HFFc6 (cell line): Measurements from ENCODE around the gene SLC66A2. TPM values are rescaled to one million over a fixed set of nuclear protein-coding genes. Genes with fewer than 3 reads are reported as not detected.

Experiments
- DNase-seq: peaks from one replicate; pipeline ENCODE4 v3.0.0-alpha.2; 2018
- H3K27ac Mint-ChIP-seq: 2 replicates; pipeline ENCODE4 v1.8.0; 2020; ENCODE audit warnings: mild to moderate bottlenecking, mixed read lengths
- H3K27me3 Mint-ChIP-seq: 2 replicates; pipeline ENCODE4 v1.8.0; 2021; ENCODE audit warnings: mild to moderate bottlenecking, moderate library complexity, mixed read lengths; ENCODE audit not compliant: insufficient read depth
- H3K36me3 Mint-ChIP-seq: 2 replicates; pipeline ENCODE4 v1.8.0; 2021; ENCODE audit warnings: low read depth, mixed read lengths
- H3K4me1 Mint-ChIP-seq: 2 replicates; pipeline ENCODE4 v1.8.0; 2020; ENCODE audit warnings: low read depth, mixed read lengths
- H3K4me3 Mint-ChIP-seq: 2 replicates; pipeline ENCODE4 v1.8.0; 2020; ENCODE audit warnings: mild to moderate bottlenecking, moderate library complexity, mixed read lengths
- H3K9me3 Mint-ChIP-seq: 2 replicates; pipeline ENCODE4 v1.8.0; 2020; ENCODE audit warnings: mild to moderate bottlenecking, mixed read lengths
- CTCF ChIP-seq: fragments of 200-600 bp; sonication (generic); IDR thresholded peaks from 2 replicates; pipeline ENCODE4 v1.5.0; 2021; ENCODE audit warnings: antibody characterized with exemption, mild to moderate bottlenecking
- total RNA-seq, 6 experiments: library from RNA; stranded (reverse); fragmentation: NEBNext Ultra II Directional; extraction: Animal tissue kit (Norgen Biotek cat#: 25700); gene quantifications; 2 replicates in 1 of 6; 3 replicates in 5 of 6; pipeline ENCODE4 v1.2.3, GENCODE V29; 2021

SLC66A2 gene
- total RNA-seq, 6 experiments from 2014 or later, result 26.6 to 41.2 (median 29.9) TPM

GRCh38 chr18:79877163-79878091 is 74.0 kb downstream of the SLC66A2 start:
- TF ChIP-seq CTCF, result no peak
- Mint-ChIP-seq H3K27ac (no peak overlapping the region), H3K36me3 (0 out of 2 replicates have a peak, but pooled peaks cover 3% of the 10 kb centered on the region), H3K4me3 (no peak overlapping the region), H3K27me3 (peaks cover 7% of the 10 kb centered on the region), H3K9me3 (peaks cover 9% of the 10 kb centered on the region), H3K4me1 (no peaks in the 10 kb centered on the region)
- DNase-seq, result no peak

- DNase-seq, result no peak
These were observed 75.0 kb downstream of the SLC66A2 start for GRCh38 chr18:79876497-79876896.

GRCh38 chr18:79875931-79876461 is 75.5 kb downstream of the SLC66A2 start:
- Mint-ChIP-seq H3K27me3 (peaks cover 7% of the 10 kb centered on the region), H3K27ac (no peak overlapping the region), H3K4me1 (no peaks in the 10 kb centered on the region), H3K36me3 (0 out of 2 replicates have a peak, but pooled peaks cover 4% of the 10 kb centered on the region), H3K4me3 (no peak overlapping the region), H3K9me3 (peaks cover 5% of the 10 kb centered on the region; the same call in 1 of the 2 replicates)
- TF ChIP-seq CTCF, result no peak
- DNase-seq, result no peak

More at GRCh38 chr18:79876497-79876896, 75.0 kb downstream of the SLC66A2 start:
- no peak for TF ChIP-seq CTCF
- 0 out of 2 replicates have a peak, but pooled peaks cover 4% of the 10 kb centered on the region for H3K36me3 Mint-ChIP-seq
- H3K9me3 Mint-ChIP-seq, result peaks cover 5% of the 10 kb centered on the region; the same call in 1 of the 2 replicates
- peaks cover 7% of the 10 kb centered on the region for H3K27me3 Mint-ChIP-seq
- H3K4me1 Mint-ChIP-seq, result no peaks in the 10 kb centered on the region
- H3K27ac Mint-ChIP-seq, result no peak overlapping the region
- H3K4me3 Mint-ChIP-seq, result no peak overlapping the region

- H3K27ac Mint-ChIP-seq, result no peak overlapping the region
- H3K9me3 Mint-ChIP-seq, result peaks cover 5% of the 10 kb centered on the region; the same call in 1 of the 2 replicates
- no peak for TF ChIP-seq CTCF
- no peak for DNase-seq
- H3K4me1 Mint-ChIP-seq, result no peaks in the 10 kb centered on the region
- H3K27me3 Mint-ChIP-seq, result peaks cover 7% of the 10 kb centered on the region
- H3K36me3 Mint-ChIP-seq, result 0 out of 2 replicates have a peak, but pooled peaks cover 4% of the 10 kb centered on the region
- no peak overlapping the region for H3K4me3 Mint-ChIP-seq
These were observed 75.9 kb downstream of the SLC66A2 start for GRCh38 chr18:79875531-79875919.

- no peak for DNase-seq
- Mint-ChIP-seq H3K36me3 (0 out of 2 replicates have a peak, but pooled peaks cover 4% of the 10 kb centered on the region), H3K27ac (no peak overlapping the region), H3K9me3 (peaks cover 5% of the 10 kb centered on the region; the same call in 1 of the 2 replicates), H3K4me1 (no peaks in the 10 kb centered on the region), H3K4me3 (no peak overlapping the region), H3K27me3 (peaks cover 7% of the 10 kb centered on the region)
- TF ChIP-seq CTCF, result no peak
These were observed 76.6 kb downstream of the SLC66A2 start for GRCh38 chr18:79874553-79875530.
